HCT116 (cell line): ENCODE results near the gene FBXO11. TPM values are rescaled to one million over a fixed set of nuclear protein-coding genes. Genes with fewer than 3 reads are reported as not detected.

Experiments
- ATAC-seq: fragments of 200-7000 bp; cut with Tn5 transposase; 2 replicates; pipeline ENCODE4 v1.9.1; 2020; ENCODE audit warnings: mild to moderate bottlenecking, moderate library complexity
- BruUV-seq: library from RNA; stranded (reverse); fragments of 400-500 nt; replicated peaks from 2 replicates; lab custom pipeline; 2021; lab: Mats Ljungman, UMichigan
- CTCF ChIA-PET: fragments of 300-600 bp; sonication (Branson Sonifier 250); formaldehyde crosslinking; loops from one replicate; lab custom pipeline; 2021; ENCODE audit warnings: antibody characterized with exemption; lab: Charles Lee
- POLR2A ChIA-PET: fragments of 300-600, 350-600 bp; sonication (Branson Sonifier 250); formaldehyde crosslinking; loops from one replicate; lab custom pipeline; 2021; ENCODE audit warnings: antibody characterized with exemption; lab: Charles Lee
- RAD21 ChIA-PET, 2 experiments: fragments of 300-600 bp; sonication (Branson Sonifier 250); formaldehyde crosslinking; loops; one replicate each; lab custom pipeline; 2023; ENCODE audit warnings: low total read pairs in 2 of 2; ENCODE audit not compliant: uncharacterized antibody in 2 of 2, unreplicated experiment in 2 of 2, low non-redundant PET in 1 of 2; lab: Charles Lee
- DNase-seq: peaks from one replicate; pipeline ENCODE4 v3.0.0-alpha.2; 2010; ENCODE audit warnings: low read depth, low spot score
- H2AFZ ChIP-seq: fragments of 200-600 bp; shearing (Covaris generic), sonication (generic); 2 replicates; pipeline ENCODE4 v1.6.1; 2017; ENCODE audit warnings: low read depth, mixed run types, mixed read lengths, antibody characterized with exemption, low read length; ENCODE audit not compliant: poor library complexity, severe bottlenecking
- H3K27ac ChIP-seq: 2 replicates; pipeline ENCODE4 v1.5.1; 2012; ENCODE audit warnings: low read depth, low read length
- H3K27me3 ChIP-seq: fragments of 200-600 bp; sonication (generic); 2 replicates; pipeline ENCODE4 v1.6.1; 2016; ENCODE audit warnings: mixed run types, low read length, mixed read lengths; ENCODE audit not compliant: insufficient read depth
- H3K36me3 ChIP-seq, 2 experiments: fragments of 200-500 bp in 1 of 2; fragments of 200-600 bp in 1 of 2; sonication (Bioruptor generic) in 1 of 2; sonication (generic) in 1 of 2; 2 replicates each; pipeline versions ENCODE4 v1.5.1 to v1.6.1; 2014 to 2016; ENCODE audit warnings: low read length in 2 of 2, inconsistent platforms in 1 of 2, mixed read lengths in 1 of 2, mixed run types in 1 of 2; ENCODE audit not compliant: insufficient read depth in 2 of 2, control insufficient read depth in 1 of 2
- H3K4me1 ChIP-seq, 2 experiments: fragments of 200-600 bp in 1 of 2; sonication (generic) in 1 of 2; 2 replicates each; pipeline versions ENCODE4 v1.5.1 to v1.6.1; 2012 to 2017; ENCODE audit warnings: low read length in 2 of 2, inconsistent platforms in 1 of 2, mild to moderate bottlenecking in 1 of 2, mixed read lengths in 1 of 2, mixed run types in 1 of 2, moderate library complexity in 1 of 2; ENCODE audit not compliant: insufficient read depth in 2 of 2, control insufficient read depth in 1 of 2
- H3K4me2 ChIP-seq: fragments of 200-600 bp; sonication (generic); 2 replicates; pipeline ENCODE4 v1.6.1; 2017; ENCODE audit warnings: mixed run types, low read length, mixed read lengths
- H3K4me3 ChIP-seq, 2 experiments: fragments of 200-600 bp in 1 of 2; sonication (generic) in 1 of 2; replicated peaks in 1 of 2; 2 replicates each; pipeline ENCODE4 v1.5.1; 2011 to 2016; ENCODE audit warnings: low read length in 2 of 2, control low read depth in 1 of 2, low read depth in 1 of 2, mild to moderate bottlenecking in 1 of 2, mixed read lengths in 1 of 2, mixed run types in 1 of 2
- H3K79me2 ChIP-seq: fragments of 200-600 bp; sonication (generic); 2 replicates; pipeline ENCODE4 v1.6.1; 2017; ENCODE audit warnings: mild to moderate bottlenecking, mixed run types, low read length, moderate library complexity, mixed read lengths; ENCODE audit not compliant: insufficient read depth
- H3K9ac ChIP-seq: fragments of 200-600 bp; sonication (generic); 2 replicates; pipeline ENCODE4 v1.6.1; 2016; ENCODE audit warnings: low read length, mixed read lengths
- H3K9me2 ChIP-seq: fragments of 200-600 bp; sonication (generic), shearing (Covaris generic); 2 replicates; pipeline ENCODE4 v1.6.1; 2017; ENCODE audit warnings: mixed run types, mild to moderate bottlenecking, moderate library complexity; ENCODE audit not compliant: insufficient read depth
- H3K9me3 ChIP-seq, 2 experiments: fragments of 200-500 bp in 1 of 2; fragments of 200-600 bp in 1 of 2; sonication (Bioruptor generic) in 1 of 2; sonication (generic) in 1 of 2; 2 replicates each; pipeline ENCODE4 v1.6.1; 2014 to 2017; ENCODE audit warnings: low read length in 2 of 2, mixed read lengths in 2 of 2, inconsistent platforms in 1 of 2, low read depth in 1 of 2, mild to moderate bottlenecking in 1 of 2, mixed run types in 1 of 2, moderate library complexity in 1 of 2; ENCODE audit not compliant: control insufficient read depth in 1 of 2, insufficient read depth in 1 of 2
- H4K20me1 ChIP-seq: fragments of 200-600 bp; sonication (generic), shearing (Covaris generic); 2 replicates; pipeline ENCODE4 v1.6.1; 2017; ENCODE audit warnings: mixed run types, mild to moderate bottlenecking, moderate library complexity; ENCODE audit not compliant: insufficient read depth
- ATF3 ChIP-seq: IDR thresholded peaks from 2 replicates; pipeline ENCODE4 v1.6.1; 2012
- CBX3 ChIP-seq: IDR thresholded peaks from 2 replicates; pipeline ENCODE4 v1.6.1; 2012; ENCODE audit warnings: low read depth
- CEBPB ChIP-seq: IDR thresholded peaks from 2 replicates; pipeline ENCODE4 v1.6.1; 2012; ENCODE audit warnings: low read depth
- CTCF ChIP-seq, 3 experiments: fragments of 200-600 bp in 1 of 3; sonication (generic) in 1 of 3; IDR thresholded peaks in 2 of 3; conservative IDR thresholded peaks in 1 of 3; 2 replicates each; pipeline ENCODE4 v1.5.1; 2012 to 2017; ENCODE audit warnings: low read depth in 2 of 3, low read length in 2 of 3, antibody characterized with exemption in 1 of 3, borderline replicate concordance in 1 of 3, control low read depth in 1 of 3, mild to moderate bottlenecking in 1 of 3, mixed read lengths in 1 of 3, mixed run types in 1 of 3, moderate library complexity in 1 of 3; ENCODE audit not compliant: insufficient read depth in 1 of 3
- EGR1 ChIP-seq: IDR thresholded peaks from 2 replicates; pipeline ENCODE4 v1.6.1; 2012; ENCODE audit warnings: low read depth
- ELF1 ChIP-seq: IDR thresholded peaks from 2 replicates; pipeline ENCODE4 v1.6.1; 2012; ENCODE audit warnings: low read depth, borderline replicate concordance
- EZH2 ChIP-seq: fragments of 200-600 bp; sonication (generic); IDR thresholded peaks from 2 replicates; pipeline ENCODE4 v1.6.1; 2017; ENCODE audit warnings: antibody characterized with exemption, mixed run types
- FOSL1 ChIP-seq: IDR thresholded peaks from 2 replicates; pipeline ENCODE4 v1.6.1; 2012; ENCODE audit warnings: low read depth
- JUND ChIP-seq: IDR thresholded peaks from 2 replicates; pipeline ENCODE4 v1.6.1; 2012
- MAX ChIP-seq: IDR thresholded peaks from 2 replicates; pipeline ENCODE4 v1.6.1; 2012
- POLR2A ChIP-seq: IDR thresholded peaks from 2 replicates; pipeline ENCODE4 v1.7.0; 2011; ENCODE audit warnings: borderline replicate concordance; ENCODE audit not compliant: insufficient read depth, insufficient read length; ENCODE audit errors: extremely low read depth
- POLR2AphosphoS5 ChIP-seq: IDR thresholded peaks from 2 replicates; pipeline ENCODE4 v1.6.1; 2011; ENCODE audit warnings: mild to moderate bottlenecking, low read depth, low read length, moderate library complexity
- RAD21 ChIP-seq: IDR thresholded peaks from 2 replicates; pipeline ENCODE4 v1.6.1; 2012; ENCODE audit warnings: low read depth, mild to moderate bottlenecking
- REST ChIP-seq: IDR thresholded peaks from 2 replicates; pipeline ENCODE4 v1.6.1; 2012; ENCODE audit warnings: low read depth
- SIN3A ChIP-seq: IDR thresholded peaks from 2 replicates; pipeline ENCODE4 v1.6.1; 2012; ENCODE audit warnings: low read depth
- SP1 ChIP-seq: IDR thresholded peaks from 2 replicates; pipeline ENCODE4 v1.6.1; 2012; ENCODE audit warnings: low read depth
- SRF ChIP-seq: IDR thresholded peaks from 2 replicates; pipeline ENCODE4 v1.6.1; 2012; ENCODE audit warnings: low read depth
- TCF7L2 ChIP-seq: IDR thresholded peaks from 2 replicates; pipeline ENCODE4 v1.7.0; 2011; ENCODE audit warnings: borderline replicate concordance, inconsistent platforms; ENCODE audit not compliant: insufficient read depth, insufficient read length; ENCODE audit errors: extremely low read depth
- YY1 ChIP-seq: IDR thresholded peaks from 2 replicates; pipeline ENCODE4 v1.6.1; 2011; ENCODE audit warnings: low read length, low read depth, moderate library complexity, mild to moderate bottlenecking; ENCODE audit not compliant: insufficient replicate concordance; ENCODE audit errors: extremely low read depth
- ZBTB33 ChIP-seq: IDR thresholded peaks from 2 replicates; pipeline ENCODE4 v1.6.1; 2011; ENCODE audit warnings: mild to moderate bottlenecking, low read length, moderate library complexity; ENCODE audit not compliant: insufficient replicate concordance; ENCODE audit errors: extremely low read depth
- intact Hi-C: fragments of 100-400 bp; cut with micrococcal nuclease; formaldehyde crosslinking; loops from 2 replicates; pipeline ENCODE4 v1.10.0; 2022
- total RNA-seq: library from RNA; stranded (reverse); gene quantifications from one replicate; pipeline ENCODE4 v1.2.1, GENCODE V29; 2021; ENCODE audit not compliant: unreplicated experiment

Gene FBXO11
- total RNA-seq, 1 experiment from 2014 or later, result 60.2 TPM

GRCh38 chr2:47771211-47771610, 135.1 kb downstream of the FBXO11 start:
- no peak overlapping the region for H3K4me2 ChIP-seq
- H3K79me2 ChIP-seq, result no peaks in the 10 kb centered on the region
- H2AFZ ChIP-seq, result no peak overlapping the region
- BruUV-seq, result no TSS peak
- no peaks in the 10 kb centered on the region for H3K9me2 ChIP-seq
- TF ChIP-seq POLR2A (no peak), JUND (peak; percentile 63), EGR1 (no peak), ELF1 (no peak), CEBPB (no peak), ATF3 (no peak), SRF (0 out of 2 replicates have a peak, but pooled peaks have one; percentile 20), MAX (peak; percentile 79), SIN3A (no peak), RAD21 (no peak), EZH2 (no peak), TCF7L2 (peak; percentile 42), YY1 (no peak), CBX3 (peak; percentile 97), CTCF (IDR thresholded peaks at IDR 0.05 in 2 of 3, conservative IDR thresholded peaks at IDR 0.05 in 1 of 3; ENCODE audit: borderline replicate concordance in 1 of 3, insufficient read depth in 1 of 3, low read depth in 2 of 3, low read length in 2 of 3) (no peak), FOSL1 (peak; percentile 50), REST (no peak), SP1 (peak; percentile 60), ZBTB33 (no peak), POLR2AphosphoS5 (peak; percentile 40; the same call in 1 of the 2 replicates)
- no peaks in the 10 kb centered on the region for H3K36me3 ChIP-seq
- no peak overlapping the region for H3K4me3 ChIP-seq
- no peak overlapping the region for H3K27ac ChIP-seq
- H3K4me1 ChIP-seq, result peaks cover 3 to 16% of the 10 kb centered on the region in 2 experiments; a peak in 2 of 4 replicates
- intact Hi-C loops, result no loop called here
- H3K9ac ChIP-seq, result no peak overlapping the region
- H3K9me3 ChIP-seq, result peaks cover 0 to 7% of the 10 kb centered on the region in 2 experiments; a peak in 1 of 4 replicates
- no peaks in the 10 kb centered on the region for H4K20me1 ChIP-seq
- ChIA-PET POLR2A (interaction anchor here (0.6 to 1.2 kb wide), 2 partner anchors 12 to 20 kb away, joined by 3 to 5 read pairs; partner anchors contain the start of gene MSH6), CTCF (interaction anchor here (0.7 to 1.4 kb wide), 4 partner anchors 10 to 436 kb away, joined by 3 to 8 read pairs (median 4); no protein-coding TSS in a partner anchor), RAD21 (no interaction called here)
- ATAC-seq (peak; percentile 81), DNase-seq (peak; percentile 83)
- no peaks in the 10 kb centered on the region for H3K27me3 ChIP-seq
